Type B pancreatic cell (in vitro differentiated cells): ENCODE results near the gene PTCD1. TPM values are rescaled to one million over a fixed set of nuclear protein-coding genes. Genes with fewer than 3 reads are reported as not detected.
A peak's percentile ranks its signal among the peaks of the same experiment; 100 is the strongest.

Source experiments
- DNase-seq: peaks from one replicate; pipeline ENCODE4 v3.0.0; 2021; ENCODE audit warnings: mixed read lengths; ENCODE audit not compliant: unreplicated experiment; ENCODE audit errors: extremely low spot score
- H3K27ac Mint-ChIP-seq: 2 replicates; pipeline ENCODE4 v1.8.0; 2021; ENCODE audit warnings: mild to moderate bottlenecking, mixed read lengths
- H3K27me3 Mint-ChIP-seq: 2 replicates; pipeline ENCODE4 v1.8.0; 2021; ENCODE audit warnings: mixed read lengths
- H3K36me3 Mint-ChIP-seq: 2 replicates; pipeline ENCODE4 v1.8.0; 2021; ENCODE audit warnings: mixed read lengths
- H3K4me1 Mint-ChIP-seq: one replicate; pipeline ENCODE4 v1.8.0; 2021; ENCODE audit warnings: mixed read lengths; ENCODE audit not compliant: unreplicated experiment
- H3K4me3 Mint-ChIP-seq: 2 replicates; pipeline ENCODE4 v1.8.0; 2021; ENCODE audit warnings: mild to moderate bottlenecking, mixed read lengths
- H3K9me3 Mint-ChIP-seq: 2 replicates; pipeline ENCODE4 v1.8.0; 2021; ENCODE audit warnings: mixed read lengths
- CTCF ChIP-seq: fragments of 200-600 bp; sonication (generic); conservative IDR thresholded peaks from 2 replicates; pipeline ENCODE4 v1.5.0; 2021; ENCODE audit warnings: antibody characterized with exemption, mild to moderate bottlenecking
- total RNA-seq: library from RNA; stranded (reverse); gene quantifications from 2 replicates; pipeline ENCODE4 v1.2.1, GENCODE V29; 2021; ENCODE audit warnings: low replicate concordance

Gene PTCD1
- total RNA-seq, 1 donor from 2014 or later = 11.3 TPM

- DNase-seq = no peak
- Mint-ChIP-seq H3K27me3 (no peaks in the 10 kb centered on the region), H3K36me3 (peaks cover 23% of the 10 kb centered on the region), H3K27ac (peak overlapping the region; percentile 98), H3K9me3 (no peaks in the 10 kb centered on the region), H3K4me1 (peaks cover 15% of the 10 kb centered on the region), H3K4me3 (peak overlapping the region; percentile 98)
- TF ChIP-seq CTCF = no peak
Measured at GRCh38 chr7:99406557-99406956, 32.0 kb downstream of the PTCD1 start.

- no peak for DNase-seq
- H3K27me3 Mint-ChIP-seq = no peaks in the 10 kb centered on the region
- peaks cover 21% of the 10 kb centered on the region for H3K36me3 Mint-ChIP-seq
- TF ChIP-seq CTCF = no peak
- peaks cover 8% of the 10 kb centered on the region for H3K4me1 Mint-ChIP-seq
- no peaks in the 10 kb centered on the region for H3K9me3 Mint-ChIP-seq
- no peak overlapping the region for H3K27ac Mint-ChIP-seq
- H3K4me3 Mint-ChIP-seq = no peak overlapping the region
Measured at GRCh38 chr7:99404977-99405320, 33.6 kb downstream of the PTCD1 start.

GRCh38 chr7:99404235-99404976 is 34.2 kb downstream of the PTCD1 start:
- Mint-ChIP-seq H3K27me3 (no peaks in the 10 kb centered on the region), H3K27ac (peak overlapping the region; percentile 22), H3K36me3 (peaks cover 21% of the 10 kb centered on the region), H3K4me3 (no peak overlapping the region), H3K4me1 (peaks cover 8% of the 10 kb centered on the region), H3K9me3 (no peaks in the 10 kb centered on the region)
- DNase-seq = no peak
- no peak for TF ChIP-seq CTCF

GRCh38 chr7:99403764-99404163 is 34.8 kb downstream of the PTCD1 start:
- Mint-ChIP-seq H3K27me3 (no peaks in the 10 kb centered on the region), H3K4me1 (peaks cover 8% of the 10 kb centered on the region), H3K9me3 (no peaks in the 10 kb centered on the region), H3K27ac (peak overlapping the region; percentile 22), H3K36me3 (peaks cover 20% of the 10 kb centered on the region), H3K4me3 (no peak overlapping the region)
- no peak for DNase-seq
- no peak for TF ChIP-seq CTCF

GRCh38 chr7:99402854-99403253 is 35.7 kb downstream of the PTCD1 start:
- Mint-ChIP-seq H3K9me3 (no peaks in the 10 kb centered on the region), H3K27me3 (no peaks in the 10 kb centered on the region), H3K27ac (no peak overlapping the region), H3K36me3 (peaks cover 25% of the 10 kb centered on the region), H3K4me1 (peaks cover 8% of the 10 kb centered on the region), H3K4me3 (no peak overlapping the region)
- no peak for DNase-seq
- no peak for TF ChIP-seq CTCF
